GM21528 (cell line): Measurements from ENCODE around the gene NHLH1.

Experiments used
- ATAC-seq: cut with Tn5 transposase; IDR thresholded peaks from one replicate; pipeline ENCODE4 v1.9.1; 2021; ENCODE audit warnings: mild to moderate bottlenecking, moderate library complexity; ENCODE audit not compliant: unreplicated experiment, low FRiP score

Gene NHLH1

GRCh38 chr1:160357286-160358002 lies 9.4 kb upstream of the NHLH1 start:
- no peak for ATAC-seq

DNA sequence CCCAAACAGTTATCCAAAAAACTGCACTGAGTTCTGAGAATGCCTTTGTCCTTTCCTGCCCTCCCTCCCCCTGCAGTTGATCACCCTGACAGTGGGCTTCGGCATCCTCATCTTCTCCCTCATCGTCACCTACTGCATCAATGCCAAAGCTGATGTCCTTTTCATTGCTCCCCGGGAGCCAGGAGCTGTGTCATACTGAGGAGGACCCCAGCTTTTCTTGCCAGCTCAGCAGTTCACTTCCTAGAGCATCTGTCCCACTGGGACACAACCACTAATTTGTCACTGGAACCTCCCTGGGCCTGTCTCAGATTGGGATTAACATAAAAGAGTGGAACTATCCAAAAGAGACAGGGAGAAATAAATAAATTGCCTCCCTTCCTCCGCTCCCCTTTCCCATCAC lies 8.8 kb upstream of the NHLH1 start:
- no peak for ATAC-seq

GRCh38 chr1:160359559-160360226 lies 7.2 kb upstream of the NHLH1 start:
- ATAC-seq: no peak

DNA sequence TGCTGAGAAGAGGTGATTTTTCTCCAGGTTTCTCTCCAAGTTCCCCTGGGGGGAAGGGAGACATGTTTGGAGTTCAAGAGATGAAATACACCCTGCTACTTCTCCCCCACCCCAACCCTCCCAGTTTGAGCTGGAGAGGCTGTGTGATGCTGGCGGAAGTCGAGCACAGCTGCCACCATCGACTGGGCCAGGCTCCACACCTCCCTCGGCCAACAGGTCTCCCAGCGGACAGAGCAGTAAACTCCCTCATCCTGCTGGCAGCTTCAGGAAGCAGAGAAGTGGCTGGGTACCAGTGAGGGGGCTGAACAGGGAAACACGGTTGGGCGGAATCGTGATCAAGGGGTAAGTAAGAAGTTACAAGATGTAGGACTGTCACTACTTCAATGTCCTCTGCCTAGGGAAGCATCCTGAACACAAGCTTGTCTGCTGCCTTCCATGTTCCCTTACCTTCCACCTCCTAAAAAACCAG lies 6.6 kb upstream of the NHLH1 start:
- no peak for ATAC-seq

DNA sequence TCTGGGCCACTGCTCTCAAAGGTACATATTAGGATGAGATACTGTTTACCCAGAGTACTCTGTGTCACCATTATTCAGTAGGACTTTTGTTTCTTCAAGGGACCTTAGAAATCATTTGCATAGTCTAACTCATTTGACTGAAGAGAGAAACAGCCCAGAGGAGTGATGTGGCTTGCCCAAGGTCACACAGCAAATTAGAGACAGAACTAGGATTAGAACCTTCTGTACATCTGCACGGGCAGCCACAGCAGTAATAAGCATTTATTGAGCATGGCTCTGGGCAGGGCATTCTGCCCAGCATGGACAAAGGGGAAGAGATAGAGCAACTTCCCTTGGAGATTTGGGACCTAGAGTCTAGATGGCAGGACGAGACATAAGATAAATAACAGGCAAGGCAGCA lies 5.7 kb upstream of the NHLH1 start:
- ATAC-seq: no peak

DNA sequence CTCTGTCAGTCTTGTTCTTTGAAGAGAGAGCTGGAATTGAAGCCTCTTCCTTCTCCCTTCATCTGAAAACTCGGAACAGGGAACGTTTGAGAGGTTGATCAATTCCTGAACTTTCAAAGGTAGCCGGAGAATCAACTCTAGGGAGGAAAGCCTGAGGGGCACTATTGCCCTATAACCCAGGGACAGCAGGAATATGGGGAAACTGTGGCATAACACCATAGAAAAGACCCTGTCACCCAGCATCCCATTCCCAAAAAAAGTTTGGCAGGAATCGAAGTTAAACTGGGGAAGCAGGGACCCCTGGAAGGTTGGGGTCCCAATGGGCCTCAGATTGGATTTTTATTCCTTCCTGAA lies 5.1 kb upstream of the NHLH1 start:
- ATAC-seq: no peak

DNA sequence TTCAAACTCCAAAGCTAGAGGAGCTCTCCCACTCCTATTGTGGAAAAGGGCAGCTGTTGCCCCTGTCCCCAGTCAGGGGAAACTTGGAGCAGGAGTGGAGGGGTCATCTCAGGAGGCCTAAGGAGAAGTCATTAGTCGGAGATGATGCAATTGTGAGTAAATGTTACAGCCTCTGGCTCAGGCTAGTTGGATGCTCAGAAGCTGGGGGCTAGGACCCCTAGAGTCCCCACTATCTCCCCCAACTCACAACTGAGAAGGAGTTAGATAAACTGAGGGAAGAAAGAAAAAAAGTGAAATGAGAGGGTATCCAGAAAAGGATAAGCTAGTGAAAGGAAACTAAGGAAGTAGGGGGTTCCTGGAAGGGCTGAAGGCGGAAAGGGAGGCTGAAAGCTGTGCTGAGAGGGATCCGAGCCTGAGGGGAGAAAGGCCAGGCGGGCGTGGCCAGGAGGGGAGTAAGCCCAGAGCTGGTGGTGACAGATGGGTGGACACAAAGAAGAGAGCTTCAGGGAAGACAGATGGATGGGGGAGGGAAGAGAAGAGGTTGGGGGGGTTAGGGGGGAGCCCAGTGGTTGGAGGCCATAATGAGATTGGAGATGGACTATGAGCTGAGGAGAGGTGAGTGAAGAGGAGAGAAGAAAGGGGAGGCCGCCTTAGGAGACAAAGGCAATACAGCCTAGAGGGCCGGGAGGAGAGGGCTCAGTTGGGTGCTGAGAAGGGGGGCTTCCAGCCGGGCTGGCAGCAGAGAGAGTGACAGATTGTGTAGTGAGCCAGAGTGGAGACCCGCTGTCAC lies 4.5 kb upstream of the NHLH1 start:
- ATAC-seq: no peak

DNA sequence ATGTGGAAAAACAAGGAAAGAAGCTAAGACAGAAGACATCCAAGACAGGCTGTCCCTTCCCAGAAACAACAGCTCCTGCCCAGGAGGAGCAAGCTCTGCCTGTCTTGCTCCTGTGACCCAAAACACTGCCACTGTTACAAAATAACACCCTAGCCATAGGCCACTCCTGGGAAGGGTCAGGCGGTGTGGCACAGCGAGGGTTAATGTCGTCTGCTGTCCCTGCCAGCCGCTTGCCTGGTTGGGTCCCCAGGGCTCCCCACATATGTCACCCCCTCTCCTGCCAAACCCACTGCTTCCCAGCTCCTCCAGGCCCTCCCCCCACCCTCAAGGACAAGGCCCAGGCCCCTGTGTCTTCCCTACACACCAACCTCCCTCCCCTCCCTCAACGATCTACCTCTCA lies 3.9 kb upstream of the NHLH1 start:
- no peak for ATAC-seq

DNA sequence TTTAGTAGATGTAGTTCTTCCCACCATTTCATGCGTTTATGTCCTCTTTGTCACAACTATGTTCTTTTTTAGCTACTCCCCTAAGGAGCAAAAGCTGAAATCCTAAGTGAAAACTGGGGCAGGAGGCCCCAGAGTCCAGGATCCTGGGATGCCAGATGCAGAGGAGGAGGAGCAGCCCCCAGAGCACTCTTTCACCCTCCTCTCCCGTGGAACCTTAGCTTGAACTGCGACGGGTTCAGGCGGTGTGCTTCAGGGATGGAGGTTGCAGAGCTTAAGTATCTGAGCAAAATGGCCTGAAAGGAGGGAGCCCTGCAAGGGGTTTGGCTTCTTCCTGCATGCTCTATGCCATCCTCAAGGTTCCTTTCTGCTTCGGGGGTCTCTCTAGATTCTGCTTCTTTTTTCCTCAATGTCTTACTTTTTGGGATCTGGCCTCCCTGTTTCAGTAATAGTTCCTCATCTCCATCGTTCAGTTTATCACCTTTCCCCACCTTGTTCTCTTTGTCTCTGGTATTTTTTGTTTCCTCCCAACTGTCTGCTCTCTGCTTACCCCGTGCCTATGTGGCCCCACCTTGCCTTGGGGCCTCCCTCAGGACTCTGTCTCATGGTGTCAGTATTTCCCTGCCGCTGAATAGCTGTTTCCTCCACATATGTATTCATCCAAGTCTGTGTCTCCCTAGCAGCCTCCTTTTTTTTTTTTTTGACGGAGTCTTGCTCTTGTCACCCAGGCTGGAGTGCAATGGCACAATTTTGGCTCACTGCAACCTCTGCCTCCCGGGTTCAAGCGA lies 2.7 kb upstream of the NHLH1 start:
- no peak for ATAC-seq

DNA sequence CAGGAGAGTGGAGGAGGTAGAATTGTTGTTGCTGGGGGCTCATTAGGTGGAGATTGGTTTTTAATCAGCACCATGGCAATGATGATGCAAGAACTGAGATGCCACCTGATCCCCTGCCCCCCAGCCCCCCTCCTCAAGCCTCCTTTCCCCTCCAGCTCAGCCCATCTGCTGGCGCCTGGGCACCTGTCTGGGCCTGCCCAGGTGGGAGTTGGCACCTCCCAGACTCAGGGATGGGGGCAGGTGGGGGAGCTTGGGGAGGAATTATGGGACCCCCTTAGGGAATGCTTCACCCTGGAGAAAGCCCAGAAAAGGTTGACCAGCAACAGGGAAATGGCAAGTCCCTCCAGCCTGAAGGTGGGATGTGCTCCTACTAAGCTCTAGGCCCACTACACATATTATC lies 1.5 kb upstream of the NHLH1 start:
- ATAC-seq: no peak

DNA sequence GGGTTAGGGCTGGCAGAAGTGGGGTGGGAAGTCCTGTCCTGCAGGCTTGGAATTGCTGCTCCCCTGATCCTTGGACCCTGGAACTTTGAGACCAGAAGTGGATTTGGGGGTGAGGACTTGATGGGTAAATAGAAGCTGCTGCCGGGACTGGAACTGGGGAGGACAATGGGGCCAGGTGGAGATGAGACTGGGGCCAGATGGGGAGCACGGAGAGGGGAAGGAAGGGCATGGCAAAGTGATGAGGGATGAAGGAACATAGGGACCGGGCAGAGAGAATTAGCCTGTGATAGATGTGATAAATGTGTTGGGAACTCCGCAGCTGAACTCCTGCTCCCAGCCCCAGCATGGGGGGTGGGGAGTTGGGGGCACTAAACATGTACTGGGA lies 637 bp downstream of the NHLH1 start:
- ATAC-seq: no peak

DNA sequence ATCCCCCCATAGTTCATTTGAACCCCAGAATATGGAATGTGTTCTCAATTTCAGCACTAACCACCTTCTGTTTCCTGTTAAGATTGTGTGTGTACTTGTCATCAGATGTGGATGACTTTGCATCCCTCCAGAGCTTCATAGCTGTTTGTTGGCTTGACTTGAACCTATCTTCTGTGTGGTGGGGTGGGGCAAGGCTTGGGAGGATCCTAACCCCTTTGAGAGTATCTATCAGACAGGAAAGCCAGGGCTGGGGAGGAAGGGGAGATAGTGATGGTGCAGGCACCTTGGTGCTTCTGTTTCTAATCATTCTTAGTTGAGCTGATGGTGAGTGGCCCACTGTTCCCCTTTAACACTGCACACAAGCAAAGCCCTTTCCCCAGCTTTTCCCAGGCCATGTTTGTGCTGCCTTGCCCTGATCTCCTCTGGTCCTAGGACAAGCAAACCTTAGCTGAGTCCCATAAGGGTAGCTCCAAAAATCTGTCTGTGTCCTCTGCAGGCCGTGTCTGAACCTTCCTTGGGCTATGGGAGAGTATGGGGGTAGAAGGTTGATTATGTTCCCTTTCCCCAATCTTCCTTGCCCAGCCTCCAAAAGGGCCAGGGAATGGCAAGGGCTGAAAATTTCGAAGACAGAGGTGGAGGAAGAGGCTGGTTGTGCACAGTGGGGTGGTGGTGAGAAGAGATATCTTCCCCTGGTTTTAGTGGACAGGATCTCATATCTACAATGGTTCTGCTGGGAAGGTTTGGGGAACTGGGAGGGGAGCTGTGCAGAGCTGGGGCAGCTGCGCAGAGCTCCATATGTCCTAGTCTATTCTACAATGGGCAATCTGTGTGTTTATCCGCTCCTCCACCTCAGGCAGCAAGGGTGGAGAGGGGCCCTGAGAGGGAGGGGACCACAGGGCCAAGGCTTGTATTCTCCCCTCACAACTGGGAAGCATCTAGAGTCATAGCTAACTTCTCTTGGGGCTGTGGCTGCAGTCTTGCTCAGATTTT lies 1.4 kb downstream of the NHLH1 start:
- no peak for ATAC-seq

DNA sequence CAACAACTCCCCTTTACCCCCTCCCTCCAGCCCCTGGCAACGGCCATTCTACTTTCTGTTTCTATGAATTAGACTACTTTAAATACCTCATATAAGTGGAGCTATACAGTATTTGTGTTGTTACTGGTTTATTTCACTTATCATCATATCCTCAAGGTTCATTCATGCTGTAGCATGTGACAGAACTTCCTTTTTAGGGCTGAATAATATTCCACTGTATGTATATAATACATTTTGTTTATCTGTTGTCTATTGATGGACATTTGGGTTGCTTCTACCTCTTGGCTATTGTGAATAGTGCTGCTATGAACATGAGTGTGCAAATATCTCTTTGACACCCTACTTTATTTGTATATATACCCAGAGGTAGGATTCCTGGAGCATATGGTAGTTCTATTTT lies 2.2 kb downstream of the NHLH1 start:
- ATAC-seq: no peak

DNA sequence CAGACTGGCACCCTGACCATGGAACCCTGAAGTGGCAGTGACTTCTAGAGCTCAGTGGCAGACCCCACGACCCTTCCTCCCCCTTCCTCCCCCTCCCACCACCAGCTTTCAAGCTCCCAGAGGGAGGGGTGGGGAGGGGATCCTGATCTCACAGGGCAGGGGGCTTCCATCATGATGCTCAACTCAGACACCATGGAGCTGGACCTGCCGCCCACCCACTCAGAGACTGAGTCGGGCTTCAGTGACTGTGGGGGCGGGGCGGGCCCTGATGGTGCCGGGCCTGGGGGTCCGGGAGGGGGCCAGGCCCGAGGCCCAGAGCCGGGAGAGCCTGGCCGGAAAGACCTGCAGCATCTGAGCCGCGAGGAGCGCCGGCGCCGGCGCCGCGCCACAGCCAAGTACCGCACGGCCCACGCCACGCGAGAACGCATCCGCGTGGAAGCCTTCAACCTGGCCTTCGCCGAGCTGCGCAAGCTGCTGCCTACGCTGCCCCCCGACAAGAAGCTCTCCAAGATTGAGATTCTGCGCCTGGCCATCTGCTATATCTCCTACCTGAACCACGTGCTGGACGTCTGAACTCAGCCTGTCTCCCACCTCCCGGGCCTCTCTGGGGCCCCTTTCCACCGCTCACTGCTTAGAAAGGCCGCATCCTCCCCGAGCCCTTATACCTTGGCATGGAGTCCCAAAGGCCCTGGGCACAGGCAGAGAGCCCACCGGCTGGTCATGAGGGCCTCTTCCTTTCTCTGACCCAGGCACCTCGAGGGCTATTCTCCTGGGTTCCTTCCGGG lies 3.9 kb downstream of the NHLH1 start:
- no peak for ATAC-seq

GRCh38 chr1:160371346-160371631 lies 4.4 kb downstream of the NHLH1 start:
- ATAC-seq: no peak

GRCh38 chr1:160371756-160372155 lies 4.9 kb downstream of the NHLH1 start:
- ATAC-seq: no peak

- ATAC-seq: no peak
These were observed 6.8 kb downstream of the NHLH1 start for GRCh38 chr1:160373696-160374095.

DNA sequence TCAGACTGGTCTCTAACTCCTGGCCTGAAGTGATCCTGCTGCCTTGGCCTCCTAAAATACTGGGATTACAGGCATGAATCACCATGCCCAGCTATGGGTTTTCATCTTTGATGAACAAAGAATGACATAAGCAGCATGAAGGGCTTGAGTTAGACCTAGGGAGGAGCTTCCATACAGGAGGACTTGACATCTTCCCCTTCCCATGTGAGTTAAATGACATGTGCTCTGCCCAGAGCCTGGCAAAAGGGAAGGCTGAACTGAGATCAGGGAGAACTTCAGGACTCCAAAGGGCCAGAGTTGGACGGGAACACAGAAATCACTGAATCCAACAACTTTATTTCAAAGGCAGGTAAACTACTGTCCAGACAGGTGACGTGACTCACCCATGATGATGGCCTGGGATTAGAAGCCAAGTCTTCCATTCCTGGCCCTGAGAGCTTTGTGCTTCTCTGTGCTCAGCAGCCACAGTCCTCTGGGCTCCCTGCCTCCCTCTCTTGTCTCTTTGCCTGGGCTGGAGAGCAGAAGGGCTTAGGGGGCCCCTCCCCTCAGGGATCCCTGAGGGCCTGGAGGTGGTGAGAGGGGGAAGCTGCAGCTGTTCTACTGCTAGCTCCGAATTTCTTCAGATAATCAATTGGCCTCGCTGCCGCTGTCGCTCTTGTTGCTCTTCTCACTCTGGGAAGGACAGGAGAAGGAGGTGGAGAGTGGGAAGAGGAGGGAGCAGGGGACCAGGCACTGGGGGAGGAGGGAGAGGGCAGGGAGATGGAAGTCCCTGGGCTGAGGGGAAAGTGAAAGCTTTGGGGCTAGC lies 7.6 kb downstream of the NHLH1 start:
- ATAC-seq: no peak
